Stimulated activated CD4-positive, alpha-beta T cell treated with anti-CD3 and anti-CD28 coated beads, Interleukin-15, amount 100 ng/mL, for 48 hours (primary cell): ENCODE measurements around the gene ASXL1.

ENCODE experiments used
- DNase-seq, 2 donors: peaks; one replicate each; pipeline ENCODE4 v3.0.0-alpha.2; 2020; ENCODE audit warnings: low read depth in 2 of 2

ASXL1 gene

DNA sequence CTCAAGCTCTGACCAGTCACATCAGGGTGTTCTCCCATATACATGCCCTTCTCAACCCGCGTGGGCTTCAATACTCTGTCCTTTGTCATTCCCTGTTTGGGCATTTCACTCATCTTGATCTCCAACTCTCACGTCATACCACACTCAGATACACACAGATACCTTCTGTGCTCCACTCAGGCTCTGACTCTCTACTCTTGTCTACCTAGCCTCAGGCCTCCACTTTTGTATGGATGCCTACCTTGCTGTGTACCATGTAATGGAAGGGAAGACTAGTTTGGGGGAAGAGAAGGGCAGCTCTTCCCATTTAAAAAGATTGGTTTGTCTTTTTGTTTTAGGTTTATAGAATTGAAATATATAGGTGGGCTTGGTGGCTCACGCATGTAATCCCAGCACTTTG is 48.6 kb downstream of the ASXL1 start:
- no peak for DNase-seq

DNA sequence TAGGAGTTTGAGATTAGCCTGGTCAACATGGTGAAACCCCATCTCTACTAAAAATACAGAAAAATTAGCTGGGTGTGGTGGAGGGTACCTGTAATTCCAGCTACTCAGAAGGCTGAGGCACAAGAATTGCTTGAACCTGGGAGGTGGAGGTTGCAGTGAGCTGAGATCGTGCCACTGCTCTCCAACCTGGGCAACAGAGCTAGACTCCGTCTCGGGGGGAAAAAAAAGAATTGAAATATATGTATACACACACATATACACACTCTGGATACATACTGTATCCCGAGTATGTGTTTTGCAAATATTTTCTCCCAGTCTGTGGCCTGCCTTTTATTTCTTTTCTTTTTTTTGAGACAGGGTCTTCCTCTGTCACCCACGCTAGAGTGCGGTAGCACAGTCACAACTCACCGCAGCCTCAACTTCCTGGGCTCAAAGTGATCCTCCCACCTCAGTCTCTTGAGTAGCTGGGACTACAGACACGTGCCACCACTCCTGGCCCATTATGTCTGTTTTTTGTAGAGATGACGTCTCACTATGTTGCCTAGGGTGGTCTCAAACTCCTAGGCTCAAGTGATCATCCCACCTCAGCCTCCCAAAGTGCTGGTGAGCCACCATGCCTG is 49.1 kb downstream of the ASXL1 start:
- peak; percentile 45 to 50 for DNase-seq

DNA sequence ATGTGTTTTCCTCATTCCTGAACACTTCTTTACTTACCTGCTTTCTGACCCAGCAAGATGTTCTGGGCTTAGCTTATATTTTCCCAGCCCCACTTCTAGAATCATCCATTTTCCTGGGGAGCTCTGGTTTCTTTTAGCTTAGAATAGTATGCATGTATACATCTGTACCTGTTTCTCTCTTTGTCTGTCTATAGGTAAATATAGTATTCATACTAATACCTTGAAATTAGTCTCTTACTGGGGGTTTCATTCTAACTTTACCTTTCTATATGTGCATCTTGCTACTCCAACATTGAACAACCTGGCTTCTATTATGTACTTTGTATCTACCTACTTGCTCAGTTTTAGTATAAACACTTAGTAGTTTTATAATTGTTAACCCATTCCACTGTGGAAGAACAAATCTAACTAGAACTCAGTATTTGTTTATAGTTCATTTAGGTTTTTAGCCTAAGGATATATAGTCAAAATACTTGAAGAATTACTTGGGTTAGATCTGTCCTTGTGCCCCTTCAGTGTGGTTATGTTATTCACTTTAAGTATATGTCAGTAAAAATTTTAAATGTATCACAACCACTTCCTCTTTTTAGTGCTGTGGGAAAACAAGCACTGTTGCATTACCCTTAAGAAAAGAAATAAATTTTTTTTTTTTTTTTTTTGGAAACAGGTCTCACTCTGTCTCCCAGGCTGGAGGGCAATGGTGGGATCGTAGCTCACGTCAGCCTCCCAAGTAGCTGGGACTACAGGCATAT is 54.0 kb downstream of the ASXL1 start:
- DNase-seq = no peak

DNA sequence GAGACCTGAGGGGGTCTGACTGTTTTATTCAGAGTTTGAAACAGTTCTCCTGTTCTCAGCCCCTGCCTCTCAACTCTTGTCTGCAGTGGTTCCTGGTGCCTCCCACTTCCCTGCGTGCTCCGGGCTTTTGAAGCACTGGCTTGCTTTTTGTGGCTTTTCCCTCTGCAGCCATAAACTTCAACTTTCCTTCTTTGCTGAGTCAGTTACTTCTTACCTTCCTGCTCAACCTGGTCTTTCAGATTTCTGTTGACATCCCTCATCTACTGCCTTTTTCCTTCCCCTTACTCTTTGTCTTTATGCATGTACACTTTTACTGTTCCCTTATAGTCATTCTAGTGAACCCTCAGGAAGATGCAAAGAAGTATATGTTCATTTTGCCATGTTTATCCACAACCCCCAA is 57.4 kb downstream of the ASXL1 start:
- no peak for DNase-seq

DNA sequence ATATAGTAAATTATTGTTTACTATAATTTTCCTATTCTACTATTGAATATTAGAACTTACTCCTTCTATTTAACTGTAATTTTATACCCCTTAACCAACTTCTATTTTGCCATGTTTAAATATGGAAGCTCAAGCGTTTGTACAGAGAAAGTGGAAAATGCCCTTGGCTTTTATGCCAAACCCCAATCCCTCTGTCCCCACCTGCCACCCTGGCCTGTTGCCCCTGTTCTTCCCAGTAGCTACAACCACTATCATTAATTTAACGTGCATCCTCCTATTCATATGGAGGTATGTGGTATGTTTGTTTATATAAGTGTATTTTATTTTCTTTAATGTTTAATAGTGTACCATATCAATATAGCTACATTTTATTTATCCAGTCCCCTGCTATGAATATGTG is 58.1 kb downstream of the ASXL1 start:
- no peak for DNase-seq

DNA sequence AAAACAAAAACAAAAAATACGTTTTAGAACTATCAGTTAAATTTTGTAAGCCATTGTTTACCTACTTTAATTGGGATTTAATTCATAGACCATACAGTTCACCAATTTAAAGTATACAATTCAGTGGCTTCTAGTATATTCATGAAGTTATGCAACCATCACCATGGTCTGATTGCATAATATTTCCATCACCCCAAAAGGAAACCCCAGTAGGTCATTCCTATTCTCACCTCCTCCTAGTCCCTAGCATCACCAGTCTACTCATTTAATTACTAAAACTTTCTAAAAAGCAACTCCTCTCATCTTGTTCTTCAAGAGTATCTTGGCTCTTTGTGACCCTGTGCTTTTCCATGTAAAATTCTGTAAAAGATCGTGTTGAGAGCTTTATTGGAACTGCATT is 60.2 kb downstream of the ASXL1 start:
- DNase-seq = no peak

DNA sequence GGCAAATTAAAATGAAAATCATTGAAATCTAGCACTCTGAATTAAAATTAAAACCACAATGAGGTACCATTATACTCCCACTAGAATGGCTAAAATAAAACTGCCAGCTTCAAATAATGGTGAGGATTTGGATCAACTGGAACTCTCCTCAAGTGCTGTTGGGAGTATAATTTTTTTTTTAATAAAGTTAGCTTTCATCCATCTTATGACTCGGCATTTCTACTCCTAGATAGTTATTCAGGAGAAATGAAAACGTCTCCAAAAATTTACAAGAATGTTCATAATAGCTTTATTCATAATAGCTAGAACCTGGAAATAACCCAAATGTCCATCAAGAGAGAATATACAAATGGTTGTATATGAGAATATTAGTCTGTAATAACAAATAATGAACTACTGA is 63.2 kb downstream of the ASXL1 start:
- DNase-seq = no peak

DNA sequence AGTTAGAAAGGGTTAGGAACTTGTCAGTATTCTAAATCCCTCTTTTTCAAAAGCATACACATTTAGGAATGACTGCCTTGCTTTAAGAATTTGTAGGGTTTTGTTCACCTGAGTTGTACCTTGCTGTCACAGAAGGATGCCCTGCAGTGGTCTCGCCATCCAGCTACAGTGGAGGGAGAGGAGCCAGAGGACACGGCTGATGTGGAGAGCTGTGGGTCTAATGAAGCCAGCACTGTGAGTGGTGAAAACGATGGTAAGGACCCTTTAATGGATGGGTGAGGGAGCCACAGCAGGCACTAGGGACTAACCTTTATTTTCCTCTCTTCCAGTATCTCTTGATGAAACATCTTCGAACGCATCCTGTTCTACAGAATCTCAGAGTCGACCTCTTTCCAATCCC is 69.9 kb downstream of the ASXL1 start:
- no peak for DNase-seq

DNA sequence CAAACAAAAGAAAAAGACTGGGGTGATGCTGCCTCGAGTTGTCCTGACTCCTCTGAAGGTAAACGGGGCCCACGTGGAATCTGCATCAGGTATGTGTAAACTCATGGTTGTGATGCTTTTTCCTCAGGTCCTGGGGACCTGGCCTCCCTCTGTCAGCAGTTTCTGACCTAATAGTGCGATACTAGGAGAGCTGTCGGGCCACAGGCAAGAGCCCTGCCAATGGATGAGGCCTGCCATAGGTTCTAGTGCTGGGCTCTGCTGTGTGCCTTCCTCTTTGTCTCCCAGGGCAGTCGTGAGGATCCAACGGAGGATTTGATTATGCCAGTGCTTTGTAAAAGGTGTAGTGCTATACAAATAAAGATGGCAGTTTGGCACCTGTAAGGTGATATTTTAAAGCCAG is 71.2 kb downstream of the ASXL1 start:
- DNase-seq = no peak

DNA sequence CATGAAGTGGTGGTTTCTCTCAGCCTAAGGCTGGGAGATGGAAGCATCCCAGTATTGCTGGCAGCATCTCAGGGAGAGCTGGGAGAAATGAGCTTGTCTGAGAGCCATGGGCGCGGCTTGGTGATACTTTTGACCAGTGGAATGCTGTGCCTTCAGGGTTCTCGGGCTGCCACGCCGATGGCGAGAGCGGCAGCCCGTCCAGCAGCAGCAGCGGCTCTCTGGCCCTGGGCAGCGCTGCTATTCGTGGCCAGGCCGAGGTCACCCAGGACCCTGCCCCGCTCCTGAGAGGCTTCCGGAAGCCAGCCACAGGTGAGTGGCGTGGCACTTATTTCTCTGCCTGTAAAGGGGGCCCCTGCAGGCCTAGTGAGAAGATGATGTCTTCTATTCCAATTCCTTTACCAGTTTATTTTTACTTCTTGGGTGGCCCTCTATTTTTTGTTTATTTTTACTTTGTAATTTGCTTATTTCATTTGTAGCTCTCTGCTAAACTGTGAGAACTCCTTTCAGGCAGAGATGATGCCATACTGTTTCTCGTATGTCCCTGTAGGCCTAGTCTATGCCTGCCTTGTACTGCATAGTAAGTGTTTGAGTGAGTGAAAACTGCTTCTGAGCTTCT is 71.7 kb downstream of the ASXL1 start:
- DNase-seq = no peak

DNA sequence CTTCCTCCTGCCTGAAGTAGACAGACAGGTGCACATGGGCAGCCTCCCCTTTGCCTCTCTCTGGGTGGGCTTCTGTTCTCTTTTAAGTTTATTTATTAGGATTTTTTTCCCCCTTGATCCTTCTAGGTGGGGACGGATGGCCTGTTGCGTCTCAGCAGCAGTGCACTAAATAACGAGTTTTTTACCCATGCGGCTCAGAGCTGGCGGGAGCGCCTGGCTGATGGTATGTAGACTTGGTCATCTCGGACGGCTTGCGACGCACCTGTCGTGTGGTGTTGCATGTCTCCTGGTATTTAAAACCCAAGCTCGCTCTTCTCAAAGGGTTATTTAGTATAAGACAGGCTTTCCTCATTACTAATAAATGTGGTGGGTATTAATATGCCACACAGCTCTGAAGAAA is 73.3 kb downstream of the ASXL1 start:
- no peak for DNase-seq

DNA sequence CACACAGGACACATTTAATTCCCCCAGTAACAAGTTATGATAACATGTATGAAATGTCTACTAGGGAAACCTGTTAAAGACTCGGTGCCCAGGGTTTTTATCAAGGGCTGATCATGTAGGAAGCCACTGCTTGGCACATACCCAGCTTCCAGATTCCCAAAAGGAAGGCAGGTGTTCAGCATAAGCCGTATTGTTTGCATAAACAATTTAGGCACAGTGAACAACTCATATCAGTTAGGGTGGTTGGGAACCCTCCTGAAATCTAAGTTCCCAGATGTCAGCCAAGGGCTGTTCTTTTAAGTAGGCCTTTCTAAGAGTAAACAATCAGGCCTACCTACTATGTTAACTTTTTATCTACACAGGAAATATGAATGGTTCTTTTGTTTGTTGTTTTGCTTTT is 74.1 kb downstream of the ASXL1 start:
- no peak for DNase-seq

DNA sequence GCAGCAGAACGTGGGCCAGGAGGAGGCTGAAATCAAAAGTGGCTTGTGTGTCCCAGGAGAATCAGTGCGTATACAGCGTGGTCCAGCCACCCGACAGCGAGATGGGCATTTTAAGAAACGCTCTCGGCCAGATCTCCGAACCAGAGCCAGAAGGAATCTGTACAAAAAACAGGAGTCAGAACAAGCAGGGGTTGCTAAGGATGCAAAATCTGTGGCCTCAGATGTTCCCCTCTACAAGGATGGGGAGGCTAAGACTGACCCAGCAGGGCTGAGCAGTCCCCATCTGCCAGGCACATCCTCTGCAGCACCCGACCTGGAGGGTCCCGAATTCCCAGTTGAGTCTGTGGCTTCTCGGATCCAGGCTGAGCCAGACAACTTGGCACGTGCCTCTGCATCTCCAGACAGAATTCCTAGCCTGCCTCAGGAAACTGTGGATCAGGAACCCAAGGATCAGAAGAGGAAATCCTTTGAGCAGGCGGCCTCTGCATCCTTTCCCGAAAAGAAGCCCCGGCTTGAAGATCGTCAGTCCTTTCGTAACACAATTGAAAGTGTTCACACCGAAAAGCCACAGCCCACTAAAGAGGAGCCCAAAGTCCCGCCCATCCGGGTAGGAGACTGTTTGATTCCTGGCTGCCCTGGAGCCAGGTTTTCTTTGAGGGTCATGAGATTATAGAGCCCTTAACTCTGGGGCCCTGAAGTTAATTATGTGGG is 75.3 kb downstream of the ASXL1 start:
- no peak for DNase-seq

DNA sequence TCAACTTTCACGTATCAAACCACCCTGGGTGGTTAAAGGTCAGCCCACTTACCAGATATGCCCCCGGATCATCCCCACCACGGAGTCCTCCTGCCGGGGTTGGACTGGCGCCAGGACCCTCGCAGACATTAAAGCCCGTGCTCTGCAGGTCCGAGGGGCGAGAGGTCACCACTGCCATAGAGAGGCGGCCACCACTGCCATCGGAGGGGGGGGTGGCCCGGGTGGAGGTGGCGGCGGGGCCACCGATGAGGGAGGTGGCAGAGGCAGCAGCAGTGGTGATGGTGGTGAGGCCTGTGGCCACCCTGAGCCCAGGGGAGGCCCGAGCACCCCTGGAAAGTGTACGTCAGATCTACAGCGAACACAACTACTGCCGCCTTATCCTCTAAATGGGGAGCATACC is 76.3 kb downstream of the ASXL1 start:
- no peak for DNase-seq

DNA sequence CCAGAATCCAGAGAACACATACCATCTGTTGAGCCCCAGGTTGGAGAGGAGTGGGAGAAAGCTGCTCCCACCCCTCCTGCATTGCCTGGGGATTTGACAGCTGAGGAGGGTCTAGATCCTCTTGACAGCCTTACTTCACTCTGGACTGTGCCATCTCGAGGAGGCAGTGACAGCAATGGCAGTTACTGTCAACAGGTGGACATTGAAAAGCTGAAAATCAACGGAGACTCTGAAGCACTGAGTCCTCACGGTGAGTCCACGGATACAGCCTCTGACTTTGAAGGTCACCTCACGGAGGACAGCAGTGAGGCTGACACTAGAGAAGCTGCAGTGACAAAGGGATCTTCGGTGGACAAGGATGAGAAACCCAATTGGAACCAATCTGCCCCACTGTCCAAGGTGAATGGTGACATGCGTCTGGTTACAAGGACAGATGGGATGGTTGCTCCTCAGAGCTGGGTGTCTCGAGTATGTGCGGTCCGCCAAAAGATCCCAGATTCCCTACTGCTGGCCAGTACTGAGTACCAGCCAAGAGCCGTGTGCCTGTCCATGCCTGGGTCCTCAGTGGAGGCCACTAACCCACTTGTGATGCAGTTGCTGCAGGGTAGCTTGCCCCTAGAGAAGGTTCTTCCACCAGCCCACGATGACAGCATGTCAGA is 77.4 kb downstream of the ASXL1 start:
- no peak for DNase-seq

DNA sequence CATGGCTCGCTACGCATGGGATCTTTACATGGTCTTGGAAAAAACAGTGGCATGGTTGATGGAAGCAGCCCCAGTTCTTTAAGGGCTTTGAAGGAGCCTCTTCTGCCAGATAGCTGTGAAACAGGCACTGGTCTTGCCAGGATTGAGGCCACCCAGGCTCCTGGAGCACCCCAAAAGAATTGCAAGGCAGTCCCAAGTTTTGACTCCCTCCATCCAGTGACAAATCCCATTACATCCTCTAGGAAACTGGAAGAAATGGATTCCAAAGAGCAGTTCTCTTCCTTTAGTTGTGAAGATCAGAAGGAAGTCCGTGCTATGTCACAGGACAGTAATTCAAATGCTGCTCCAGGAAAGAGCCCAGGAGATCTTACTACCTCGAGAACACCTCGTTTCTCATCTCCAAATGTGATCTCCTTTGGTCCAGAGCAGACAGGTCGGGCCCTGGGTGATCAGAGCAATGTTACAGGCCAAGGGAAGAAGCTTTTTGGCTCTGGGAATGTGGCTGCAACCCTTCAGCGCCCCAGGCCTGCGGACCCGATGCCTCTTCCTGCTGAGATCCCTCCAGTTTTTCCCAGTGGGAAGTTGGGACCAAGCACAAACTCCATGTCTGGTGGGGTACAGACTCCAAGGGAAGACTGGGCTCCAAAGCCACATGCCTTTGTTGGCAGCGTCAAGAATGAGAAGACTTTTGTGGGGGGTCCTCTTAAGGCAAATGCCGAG is 78.2 kb downstream of the ASXL1 start:
- no peak for DNase-seq

DNA sequence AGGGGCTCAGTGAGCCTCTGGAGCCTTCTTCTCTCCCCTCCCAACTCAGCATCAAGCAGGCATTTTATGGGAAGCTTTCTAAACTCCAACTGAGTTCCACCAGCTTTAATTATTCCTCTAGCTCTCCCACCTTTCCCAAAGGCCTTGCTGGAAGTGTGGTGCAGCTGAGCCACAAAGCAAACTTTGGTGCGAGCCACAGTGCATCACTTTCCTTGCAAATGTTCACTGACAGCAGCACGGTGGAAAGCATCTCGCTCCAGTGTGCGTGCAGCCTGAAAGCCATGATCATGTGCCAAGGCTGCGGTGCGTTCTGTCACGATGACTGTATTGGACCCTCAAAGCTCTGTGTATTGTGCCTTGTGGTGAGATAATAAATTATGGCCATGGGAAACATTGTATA is 78.8 kb downstream of the ASXL1 start:
- no peak for DNase-seq

DNA sequence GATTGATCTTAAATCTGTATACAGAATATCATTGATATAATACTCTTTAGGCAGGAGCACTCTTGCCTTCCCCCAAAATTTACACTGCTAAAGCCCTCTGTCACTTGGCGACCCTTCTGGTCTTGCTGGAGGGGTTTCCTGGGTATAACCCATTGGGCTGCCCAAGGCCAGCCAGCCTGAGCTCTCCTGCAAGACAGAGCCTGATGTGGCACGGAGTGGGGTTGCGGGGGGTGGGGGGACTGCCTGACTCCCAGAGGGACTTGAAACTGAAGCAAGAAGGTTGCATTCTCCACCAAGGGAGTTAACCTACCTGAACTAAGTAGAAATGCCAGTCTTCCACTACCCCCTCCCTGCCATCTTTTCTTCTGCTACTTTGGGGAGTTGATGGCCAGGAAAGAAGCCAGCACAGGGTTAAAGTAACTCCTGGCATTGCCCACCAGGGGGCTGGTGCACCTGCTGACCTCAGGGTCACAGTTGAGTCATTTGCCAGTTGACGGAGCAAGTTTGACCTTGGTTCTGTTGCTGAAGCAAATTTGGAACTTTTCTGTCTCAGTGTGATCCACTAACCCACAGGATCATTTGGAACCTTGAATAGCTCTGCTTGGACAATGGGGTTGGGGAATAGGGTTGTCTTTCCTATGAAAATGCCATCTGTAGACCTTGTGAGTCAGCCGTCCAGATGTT is 79.4 kb downstream of the ASXL1 start:
- no peak for DNase-seq

DNA sequence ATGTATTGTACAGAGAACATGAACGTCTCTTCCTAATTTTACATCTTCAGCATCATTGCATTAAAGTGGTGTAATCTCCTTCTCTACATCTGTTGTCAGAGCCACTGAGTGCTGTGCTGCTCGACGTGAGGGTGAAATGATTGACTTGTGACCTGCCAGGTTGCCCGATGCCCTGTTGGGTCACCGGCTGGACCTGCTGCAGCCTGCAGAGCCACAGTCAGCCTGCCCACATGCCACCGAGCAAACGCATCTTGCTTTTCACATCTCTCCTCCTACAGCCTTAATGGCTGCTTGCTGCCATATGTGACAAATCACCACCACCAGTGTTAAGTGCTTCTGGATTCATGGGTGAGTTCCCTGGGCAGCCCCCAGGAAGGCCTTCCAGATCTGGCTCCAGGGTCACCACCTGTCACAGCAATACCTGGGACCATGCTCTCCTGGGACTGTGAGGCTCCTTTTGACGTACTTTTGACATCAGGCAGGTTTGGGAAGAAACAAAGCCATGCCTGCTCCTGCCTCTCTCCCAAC is 80.3 kb downstream of the ASXL1 start:
- no peak for DNase-seq

DNA sequence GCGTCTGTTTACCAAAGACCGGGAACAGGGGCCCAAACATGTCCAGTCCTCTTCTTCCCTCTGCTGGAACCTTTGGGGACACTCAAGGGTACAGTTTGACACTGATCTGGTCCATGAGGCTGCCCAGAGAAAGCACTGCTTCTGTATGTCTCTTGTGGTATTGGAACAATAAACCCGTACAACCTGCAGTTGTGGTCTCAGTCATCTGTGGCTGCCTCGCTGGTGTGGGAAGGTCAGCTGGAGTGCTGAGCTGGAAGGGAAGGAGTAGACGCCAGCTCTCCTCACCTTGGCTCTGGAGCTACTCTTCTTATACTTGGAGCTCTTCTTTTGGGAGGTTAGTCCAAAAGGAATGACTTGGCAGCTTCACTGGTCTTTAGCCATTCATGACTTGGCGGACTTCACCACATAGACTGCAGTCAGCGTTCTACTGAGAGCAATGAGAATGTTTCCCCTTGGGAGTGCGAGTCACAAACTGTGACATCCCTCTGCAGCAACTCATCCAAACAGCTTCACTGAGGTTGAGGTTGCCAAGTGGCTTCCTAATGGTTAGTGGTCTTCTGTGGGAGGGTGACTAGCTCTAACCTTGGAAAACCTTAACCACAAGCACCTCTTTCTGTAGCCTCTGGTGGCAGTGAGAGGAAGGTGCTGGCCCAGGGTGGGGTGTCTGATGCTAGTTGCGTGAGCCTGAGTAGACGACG is 81.2 kb downstream of the ASXL1 start:
- peak; percentile 25 to 41 for DNase-seq
